ENCODE data around the gene FAM171A1.
A peak's percentile ranks its signal among the peaks of the same experiment; 100 is the strongest.

The FAM171A1 gene

GRCh38 chr10:15242261-15242840 is 128.7 kb downstream of the FAM171A1 start:
- no peak for DNase-seq (ENCODE audit: low read depth)

DNA sequence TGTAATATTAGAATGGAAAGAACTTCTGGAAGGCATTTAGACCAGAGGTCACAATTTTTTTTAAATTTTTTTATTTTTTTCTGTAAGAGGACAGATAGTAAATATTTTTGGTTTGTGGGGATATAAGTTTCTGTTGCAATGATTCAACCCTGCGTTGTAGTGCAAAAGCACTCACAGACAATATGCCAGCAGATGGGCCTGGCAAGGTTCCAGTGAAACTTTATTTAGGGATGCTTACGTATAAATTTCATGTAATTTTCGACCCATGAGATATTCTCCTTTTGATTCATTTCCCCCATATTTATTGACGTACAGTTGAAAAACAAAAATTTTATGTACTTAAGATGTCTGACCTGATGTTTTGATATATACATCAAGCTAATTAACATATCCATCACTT is 129.8 kb downstream of the FAM171A1 start:
- no peak for DNase-seq (ENCODE audit: low read depth)

DNA sequence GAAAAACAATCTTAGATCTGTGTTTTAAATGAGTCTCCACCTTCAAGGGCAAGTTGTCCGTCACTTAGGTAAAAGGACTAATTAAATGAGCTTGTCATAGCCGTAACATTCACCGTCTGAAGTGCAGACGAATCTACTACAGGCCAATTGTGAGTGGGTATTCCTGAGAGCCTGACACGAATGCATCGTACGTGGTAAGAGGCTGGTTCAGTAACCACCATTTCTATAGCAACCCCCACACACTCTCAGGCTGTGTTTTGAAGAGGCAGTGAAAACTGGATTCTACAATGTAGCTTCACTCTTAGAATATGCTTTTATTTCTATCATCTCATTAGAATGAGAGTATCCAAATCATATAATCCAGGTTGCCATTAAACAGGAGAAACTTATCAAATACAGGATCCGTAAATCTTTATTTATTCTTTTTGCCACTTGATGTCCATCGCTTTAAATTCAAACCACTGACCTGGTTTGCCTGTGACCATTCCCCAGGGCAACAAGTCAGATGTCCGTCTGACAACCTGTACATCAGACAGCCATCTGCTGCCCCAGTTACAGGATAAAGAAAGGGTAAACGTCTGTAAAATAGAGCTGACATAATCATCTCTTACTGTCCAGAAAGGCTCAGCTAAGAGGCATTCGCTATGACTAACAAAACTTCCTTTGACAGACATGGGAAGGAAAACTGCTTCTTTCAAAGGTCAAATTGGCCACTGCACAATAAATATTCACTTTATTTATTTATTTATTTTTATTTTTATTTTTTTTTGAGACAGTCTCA is 132.3 kb downstream of the FAM171A1 start:
- no peak for DNase-seq (ENCODE audit: low read depth)

GRCh38 chr10:15237351-15237750 is 133.7 kb downstream of the FAM171A1 start:
- peak; percentile 72 for DNase-seq (ENCODE audit: low read depth)

- DNase-seq (ENCODE audit: low read depth) = no peak
These were observed 134.7 kb downstream of the FAM171A1 start for GRCh38 chr10:15236340-15236739.

GRCh38 chr10:15232279-15232678 is 138.8 kb downstream of the FAM171A1 start:
- no peak for DNase-seq (ENCODE audit: low read depth)

GRCh38 chr10:15231426-15231825 is 139.7 kb downstream of the FAM171A1 start:
- no peak for DNase-seq (ENCODE audit: low read depth)

- no peak for DNase-seq (ENCODE audit: low read depth)
These were observed 140.8 kb downstream of the FAM171A1 start for GRCh38 chr10:15230257-15230656.

DNA sequence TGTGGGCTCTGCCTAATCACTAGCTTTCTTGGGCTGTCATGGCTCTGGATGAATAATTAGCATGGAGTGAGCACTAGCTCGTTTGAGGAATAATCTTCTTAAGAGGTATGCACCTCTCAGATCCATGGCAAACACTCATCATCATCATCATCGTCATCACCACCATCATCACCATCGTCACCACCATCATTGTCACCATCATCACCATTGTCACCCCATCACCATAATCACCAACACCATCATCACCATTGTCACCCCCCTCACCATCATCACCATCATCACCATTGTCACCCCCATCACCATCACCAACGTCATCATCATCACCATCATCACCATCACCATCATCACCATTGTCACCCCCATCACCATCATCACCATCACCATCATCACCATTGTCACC is 141.8 kb downstream of the FAM171A1 start:
- no peak for DNase-seq (ENCODE audit: low read depth)

GRCh38 chr10:15228426-15228825 is 142.7 kb downstream of the FAM171A1 start:
- DNase-seq (ENCODE audit: low read depth) = no peak

DNA sequence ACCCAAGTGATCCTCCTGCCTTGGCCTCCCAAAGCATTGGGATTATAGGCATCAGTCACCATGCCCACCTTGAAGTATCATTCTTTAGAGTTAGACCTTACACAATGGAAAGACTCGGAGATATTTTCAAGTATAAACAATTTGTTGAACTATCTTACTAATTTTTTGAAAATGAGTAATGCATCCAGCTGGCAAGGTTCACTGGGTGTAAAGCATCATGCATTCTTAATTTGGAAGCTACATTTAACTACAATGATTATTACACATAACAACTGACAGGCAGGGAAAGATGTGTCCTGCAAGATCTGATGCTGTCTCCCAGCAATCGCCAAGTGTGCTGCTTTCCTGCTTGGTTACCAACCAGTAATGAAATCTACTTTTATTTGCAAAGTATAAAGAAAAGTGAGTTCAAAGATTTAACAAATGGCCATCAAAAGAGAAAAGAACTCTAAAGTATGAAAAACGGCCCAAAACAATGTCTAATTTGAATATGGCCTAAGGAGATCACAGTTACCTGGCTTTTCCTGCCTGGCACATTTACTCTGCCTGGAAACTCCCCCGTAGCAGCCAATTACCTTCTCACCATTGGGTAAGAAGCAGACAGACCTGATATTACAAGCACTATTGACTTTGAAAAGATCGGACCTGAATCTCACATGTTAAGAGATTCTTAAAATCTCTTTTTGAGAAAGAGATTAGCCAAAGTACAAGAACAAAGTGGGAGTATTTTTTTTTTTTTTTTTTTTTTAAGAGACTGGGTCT is 143.3 kb downstream of the FAM171A1 start:
- DNase-seq (ENCODE audit: low read depth) = peak; percentile 13

- DNase-seq (ENCODE audit: low read depth) = no peak
These were observed 145.6 kb downstream of the FAM171A1 start for GRCh38 chr10:15225511-15225910.

- no peak for DNase-seq (ENCODE audit: low read depth)
These were observed 146.1 kb downstream of the FAM171A1 start for GRCh38 chr10:15224948-15225347.

DNA sequence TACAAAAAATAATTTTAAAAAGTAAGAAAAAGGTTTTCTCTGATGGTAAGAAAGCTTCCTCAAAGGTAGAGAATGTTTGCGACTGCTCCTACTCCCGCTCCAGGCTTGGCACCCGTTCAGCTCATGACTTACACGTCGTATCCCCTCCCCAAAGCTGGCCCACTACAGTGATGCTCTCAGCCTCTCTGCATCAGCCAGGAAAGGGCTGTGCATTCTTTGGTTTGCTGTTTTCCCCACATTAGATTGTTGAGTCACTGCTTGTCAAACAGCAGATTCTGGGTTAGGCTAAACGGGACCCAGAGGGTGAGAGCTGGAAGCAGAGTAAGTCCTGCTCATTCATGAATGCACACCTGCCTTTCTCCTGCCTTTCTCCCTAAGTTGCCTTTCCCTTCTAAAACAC is 147.9 kb downstream of the FAM171A1 start:
- no peak for DNase-seq (ENCODE audit: low read depth)

- DNase-seq (ENCODE audit: low read depth) = no peak
These were observed 148.6 kb downstream of the FAM171A1 start for GRCh38 chr10:15222511-15222910.

DNA sequence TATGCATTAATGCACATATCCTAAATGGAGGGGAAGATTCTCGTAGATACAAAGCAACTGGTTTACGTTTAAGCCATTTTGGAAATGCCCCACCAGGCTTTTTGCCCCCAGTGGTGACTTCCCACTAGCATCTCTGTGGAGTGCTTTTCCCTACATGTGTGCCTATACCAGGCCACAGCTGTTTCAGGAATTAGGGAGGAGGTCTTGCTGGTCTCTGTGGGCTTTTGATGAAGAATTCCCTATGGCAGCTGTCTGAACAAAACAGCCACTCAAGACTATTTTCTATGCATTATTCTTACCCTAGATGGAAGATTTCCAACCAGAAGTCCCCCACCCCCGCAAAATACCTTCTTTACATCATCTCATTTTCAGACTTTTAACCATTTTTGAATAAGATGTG is 150.6 kb downstream of the FAM171A1 start:
- DNase-seq (ENCODE audit: low read depth) = no peak

DNA sequence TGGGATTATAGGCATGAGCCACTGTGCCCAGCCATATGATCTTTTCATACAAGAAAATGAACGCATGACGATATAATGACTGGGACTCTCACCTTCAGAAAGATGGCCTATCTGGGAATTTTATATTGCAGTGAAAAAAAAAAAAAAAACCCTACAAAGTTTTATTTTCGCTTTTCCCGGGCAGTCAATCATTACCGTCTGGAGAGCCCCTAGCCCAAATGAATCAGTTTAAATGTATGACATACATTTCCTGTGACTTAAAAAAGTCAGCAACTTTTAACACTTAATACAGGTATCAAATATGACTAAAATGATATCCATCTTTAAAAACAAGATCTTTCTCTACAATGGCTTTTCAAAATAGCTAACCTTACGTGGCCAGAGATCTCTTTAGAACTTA is 154.4 kb downstream of the FAM171A1 start:
- no peak for DNase-seq (ENCODE audit: low read depth)

GRCh38 chr10:15214237-15214636 is 156.9 kb downstream of the FAM171A1 start:
- no peak for DNase-seq (ENCODE audit: low read depth)

- DNase-seq (ENCODE audit: low read depth) = no peak
These were observed 157.6 kb downstream of the FAM171A1 start for GRCh38 chr10:15213461-15213861.

- peak; percentile 31 for DNase-seq (ENCODE audit: low read depth)
These were observed 159.6 kb downstream of the FAM171A1 start for GRCh38 chr10:15211464-15211979.

DNA sequence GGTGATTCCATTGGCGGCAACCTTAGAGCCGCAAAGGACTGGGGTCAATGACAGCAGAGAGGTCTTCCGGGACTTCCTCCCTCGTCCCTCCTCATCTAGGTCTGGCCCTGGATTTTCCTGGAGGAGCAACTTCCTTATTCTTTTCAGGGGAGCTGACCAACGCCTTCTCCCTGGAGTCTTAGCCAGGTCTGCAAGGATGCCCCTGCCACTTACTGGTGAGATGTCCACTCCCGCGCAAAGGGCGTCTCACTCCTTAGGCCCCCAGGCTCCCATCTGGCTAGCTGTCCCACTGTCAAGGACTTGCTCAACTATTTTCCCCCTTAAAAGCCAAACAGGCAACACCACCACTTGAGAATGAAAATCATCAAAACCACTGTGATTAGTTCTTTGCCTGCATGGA is 160.6 kb downstream of the FAM171A1 start:
- no peak for DNase-seq (ENCODE audit: low read depth)

DNA sequence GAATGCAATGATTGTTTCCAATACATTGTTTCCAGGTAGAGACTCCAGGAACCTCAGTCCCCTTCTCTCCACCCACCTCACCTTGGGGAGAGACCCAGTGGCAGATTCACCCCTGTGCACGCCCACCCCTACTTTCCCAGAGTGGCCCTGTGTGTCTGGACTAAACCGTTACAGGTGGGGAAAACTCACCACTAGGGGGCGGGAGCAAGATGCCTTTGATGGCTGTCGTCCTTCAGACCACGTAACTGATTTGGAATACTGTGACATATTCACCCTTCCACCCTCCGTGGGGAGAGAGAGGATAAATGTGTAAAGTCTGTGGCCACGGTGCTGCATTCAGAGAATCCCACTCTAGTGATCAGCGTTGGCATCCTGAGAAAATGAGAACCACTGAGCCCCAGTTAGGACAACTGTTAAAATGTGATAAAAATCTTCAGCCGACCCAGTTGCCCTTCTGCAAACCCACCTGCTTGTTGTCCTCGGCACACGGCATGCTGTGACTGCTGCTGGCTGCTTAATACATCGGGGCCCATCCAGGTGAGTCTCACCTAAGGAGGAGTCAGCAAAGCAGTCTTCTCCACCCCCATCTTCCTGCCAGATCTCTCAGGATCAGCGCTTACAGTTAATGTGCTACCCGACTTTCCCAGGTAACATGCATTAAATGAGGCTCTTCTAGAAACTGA is 161.1 kb downstream of the FAM171A1 start:
- DNase-seq (ENCODE audit: low read depth) = peak; percentile 59
